Measurements from ENCODE around the gene NOX4.
"Not testable (repeated sequence)": the region's sequence is repeated elsewhere in the genome, so short reads cannot be mapped to it uniquely, and the experiment has no call there.

Gene NOX4

GRCh38 chr11:89379976-89380771 is 111.0 kb downstream of the NOX4 start:
- DNase-seq (ENCODE audit: low read depth), result not testable (repeated sequence)

- DNase-seq (ENCODE audit: low read depth), result not testable (repeated sequence)
These were observed 112.2 kb downstream of the NOX4 start for GRCh38 chr11:89378986-89379385.

GRCh38 chr11:89369356-89369755 is 121.8 kb downstream of the NOX4 start:
- DNase-seq (ENCODE audit: low read depth), result not testable (repeated sequence)

- not testable (repeated sequence) for DNase-seq (ENCODE audit: low read depth)
These were observed 126.3 kb downstream of the NOX4 start for GRCh38 chr11:89364856-89365255.

- DNase-seq (ENCODE audit: low read depth), result no peak
These were observed 129.4 kb downstream of the NOX4 start for GRCh38 chr11:89361734-89362133.

- DNase-seq (ENCODE audit: low read depth), result not testable (repeated sequence)
These were observed 132.0 kb downstream of the NOX4 start for GRCh38 chr11:89359208-89359607.

GRCh38 chr11:89358761-89359160 is 132.4 kb downstream of the NOX4 start:
- DNase-seq (ENCODE audit: low read depth), result no peak

- no peak for DNase-seq (ENCODE audit: low read depth)
These were observed 135.5 kb downstream of the NOX4 start for GRCh38 chr11:89355646-89356045.

- DNase-seq (ENCODE audit: low read depth), result not testable (repeated sequence)
These were observed 136.7 kb downstream of the NOX4 start for GRCh38 chr11:89354513-89354912.

- DNase-seq (ENCODE audit: low read depth), result no peak
These were observed 144.1 kb downstream of the NOX4 start for GRCh38 chr11:89347071-89347470.

- DNase-seq (ENCODE audit: low read depth), result no peak
These were observed 144.6 kb downstream of the NOX4 start for GRCh38 chr11:89346601-89347000.

- not testable (repeated sequence) for DNase-seq (ENCODE audit: low read depth)
These were observed 148.1 kb downstream of the NOX4 start for GRCh38 chr11:89342880-89343572.

GRCh38 chr11:89340450-89340849 is 150.7 kb downstream of the NOX4 start:
- DNase-seq (ENCODE audit: low read depth), result not testable (repeated sequence)

- DNase-seq (ENCODE audit: low read depth), result not testable (repeated sequence)
These were observed 153.1 kb downstream of the NOX4 start for GRCh38 chr11:89338073-89338472.

- DNase-seq (ENCODE audit: low read depth), result not testable (repeated sequence)
These were observed 154.0 kb downstream of the NOX4 start for GRCh38 chr11:89337100-89337650.

GRCh38 chr11:89333704-89334103 is 157.5 kb downstream of the NOX4 start:
- not testable (repeated sequence) for DNase-seq (ENCODE audit: low read depth)

GRCh38 chr11:89331940-89332339 is 159.2 kb downstream of the NOX4 start:
- not testable (repeated sequence) for DNase-seq (ENCODE audit: low read depth)

- no peak for DNase-seq (ENCODE audit: low read depth)
These were observed 163.3 kb downstream of the NOX4 start for GRCh38 chr11:89327885-89328284.

- DNase-seq (ENCODE audit: low read depth), result no peak
These were observed 169.8 kb downstream of the NOX4 start for GRCh38 chr11:89321401-89321800.

GRCh38 chr11:89310607-89311006 is 180.6 kb downstream of the NOX4 start:
- DNase-seq (ENCODE audit: low read depth), result not testable (repeated sequence)

GRCh38 chr11:89309321-89309985 is 181.7 kb downstream of the NOX4 start:
- DNase-seq (ENCODE audit: low read depth), result not testable (repeated sequence)

GRCh38 chr11:89308272-89308671 is 182.9 kb downstream of the NOX4 start:
- DNase-seq (ENCODE audit: low read depth), result not testable (repeated sequence)

Data from stromal cell of bone marrow (primary cell).